GM23338 (cell line): Measurements from ENCODE around the gene CLASP2. TPM values are rescaled to one million over a fixed set of nuclear protein-coding genes. Genes with fewer than 3 reads are reported as not detected.

Source experiments
- ATAC-seq: fragments of 200-7000 bp; cut with Tn5 transposase; 3 replicates; pipeline ENCODE4 v1.9.1; 2020
- DNase-seq: peaks from one replicate; pipeline ENCODE4 v3.0.0-alpha.2; 2015; ENCODE audit warnings: low spot score
- H2AFZ ChIP-seq: fragments of 200-600 bp; sonication (generic); 2 replicates; pipeline ENCODE4 v1.8.0; 2016; ENCODE audit warnings: antibody characterized with exemption, mild to moderate bottlenecking, moderate library complexity
- H3F3A ChIP-seq: fragments of 200-600 bp; sonication (generic); replicated peaks from 2 replicates; pipeline ENCODE4 v1.8.0; 2017; ENCODE audit warnings: antibody characterized with exemption, mixed run types, low read depth
- H3K27ac ChIP-seq: fragments of 200-600 bp; sonication (generic); 2 replicates; pipeline ENCODE4 v1.6.1; 2016; ENCODE audit warnings: low read depth
- H3K27me3 ChIP-seq: fragments of 200-600 bp; sonication (generic); 2 replicates; pipeline ENCODE4 v1.8.0; 2016; ENCODE audit warnings: mild to moderate bottlenecking, mixed run types, moderate library complexity; ENCODE audit not compliant: insufficient read depth
- H3K36me3 ChIP-seq: fragments of 200-600 bp; sonication (generic); 2 replicates; pipeline ENCODE4 v1.8.0; 2016; ENCODE audit warnings: mild to moderate bottlenecking; ENCODE audit not compliant: insufficient read depth
- H3K4me1 ChIP-seq: fragments of 200-600 bp; sonication (generic); 2 replicates; pipeline ENCODE4 v1.8.0; 2016; ENCODE audit warnings: mild to moderate bottlenecking, moderate library complexity; ENCODE audit not compliant: insufficient read depth
- H3K4me2 ChIP-seq: fragments of 200-600 bp; sonication (generic); 2 replicates; pipeline ENCODE4 v1.7.1; 2017; ENCODE audit warnings: mixed run types
- H3K4me3 ChIP-seq: fragments of 200-600 bp; sonication (generic); 2 replicates; pipeline ENCODE4 v1.6.1; 2016; ENCODE audit warnings: mixed run types
- H3K79me2 ChIP-seq: fragments of 200-600 bp; sonication (generic); replicated peaks from 2 replicates; pipeline ENCODE4 v1.8.0; 2017; ENCODE audit warnings: mild to moderate bottlenecking; ENCODE audit not compliant: insufficient read depth
- H3K9me2 ChIP-seq: fragments of 200-600 bp; sonication (generic); 2 replicates; pipeline ENCODE4 v1.8.0; 2017; ENCODE audit not compliant: insufficient read depth
- H4K20me1 ChIP-seq: fragments of 200-600 bp; sonication (generic); replicated peaks from 2 replicates; pipeline ENCODE4 v1.8.0; 2017; ENCODE audit warnings: mild to moderate bottlenecking; ENCODE audit not compliant: insufficient read depth
- H3K27ac Mint-ChIP-seq: 2 replicates; pipeline ENCODE4 v1.8.0; 2020; ENCODE audit warnings: inconsistent platforms, mild to moderate bottlenecking, moderate library complexity, mixed read lengths
- H3K27me3 Mint-ChIP-seq: 3 replicates; pipeline ENCODE4 v1.8.0; 2022; ENCODE audit warnings: low read depth, mild to moderate bottlenecking, moderate library complexity, mixed read lengths, inconsistent platforms; ENCODE audit not compliant: insufficient read depth, poor library complexity
- H3K36me3 Mint-ChIP-seq: 3 replicates; pipeline ENCODE4 v1.8.0; 2021; ENCODE audit warnings: low read depth, mild to moderate bottlenecking, inconsistent platforms, moderate library complexity, mixed read lengths
- H3K4me1 Mint-ChIP-seq: 3 replicates; pipeline ENCODE4 v1.8.0; 2020; ENCODE audit warnings: mild to moderate bottlenecking, inconsistent platforms, mixed read lengths
- H3K4me3 Mint-ChIP-seq: 3 replicates; pipeline ENCODE4 v1.8.0; 2021; ENCODE audit warnings: moderate library complexity, mild to moderate bottlenecking, inconsistent platforms, mixed read lengths
- H3K9me3 Mint-ChIP-seq: 3 replicates; pipeline ENCODE4 v1.8.0; 2020; ENCODE audit warnings: moderate library complexity, mild to moderate bottlenecking, inconsistent platforms, mixed read lengths
- CREB1 ChIP-seq: fragments of 250-450 bp; sonication (Bioruptor Pico); IDR thresholded peaks from 2 replicates; pipeline ENCODE4 v1.5.0; 2020; ENCODE audit warnings: low read depth, mild to moderate bottlenecking, moderate library complexity
- CTCF ChIP-seq, 2 experiments: fragments of 200-600 bp in 1 of 2; sonication (generic) in 1 of 2; conservative IDR thresholded peaks; 2 replicates each; pipeline versions ENCODE4 v1.5.1 to v1.6.1; 2016 to 2017; ENCODE audit warnings: antibody characterized with exemption in 2 of 2, low read depth in 2 of 2, mild to moderate bottlenecking in 2 of 2, moderate library complexity in 1 of 2
- ETS1 ChIP-seq: IDR thresholded peaks from 2 replicates; pipeline ENCODE4 v1.6.1; 2016; ENCODE audit warnings: antibody characterized with exemption
- EZH2 ChIP-seq: fragments of 200-600 bp; sonication (generic); IDR thresholded peaks from one replicate; pipeline ENCODE4 v1.8.0; 2017; ENCODE audit warnings: antibody characterized with exemption, mild to moderate bottlenecking, low read depth; ENCODE audit not compliant: unreplicated experiment
- EZH2phosphoT487 ChIP-seq: fragments of 200-600 bp; sonication (generic); IDR thresholded peaks from one replicate; pipeline ENCODE4 v1.8.1; 2018; ENCODE audit warnings: antibody characterized with exemption; ENCODE audit not compliant: unreplicated experiment
- JUNB ChIP-seq: IDR thresholded peaks from one replicate; pipeline ENCODE4 v1.6.1; 2016; ENCODE audit warnings: antibody characterized with exemption; ENCODE audit not compliant: unreplicated experiment
- NANOG ChIP-seq: IDR thresholded peaks from 2 replicates; pipeline ENCODE4 v1.6.1; 2016; ENCODE audit warnings: antibody characterized with exemption, borderline replicate concordance
- POLR2AphosphoS5 ChIP-seq: IDR thresholded peaks from 2 replicates; pipeline ENCODE4 v1.6.1; 2016; ENCODE audit warnings: antibody characterized with exemption, low read depth
- REST ChIP-seq: IDR thresholded peaks from one replicate; pipeline ENCODE4 v1.6.1; 2018; ENCODE audit warnings: antibody characterized with exemption; ENCODE audit not compliant: unreplicated experiment
- STAT1 ChIP-seq: IDR thresholded peaks from one replicate; pipeline ENCODE4 v1.6.1; 2016; ENCODE audit warnings: antibody characterized with exemption; ENCODE audit not compliant: unreplicated experiment
- ZNF114 ChIP-seq: fragments of 250-450 bp; sonication (Bioruptor Pico); IDR thresholded peaks from 2 replicates; pipeline ENCODE4 v1.5.0; 2020; ENCODE audit warnings: mild to moderate bottlenecking, moderate library complexity
- ZNF331 ChIP-seq: fragments of 250-450 bp; sonication (Bioruptor Pico); IDR thresholded peaks from 2 replicates; pipeline ENCODE4 v1.5.0; 2020; ENCODE audit warnings: low read depth, mild to moderate bottlenecking, moderate library complexity
- ZNF462 ChIP-seq: fragments of 250-450 bp; sonication (Bioruptor Pico); IDR thresholded peaks from 2 replicates; pipeline ENCODE4 v1.5.0; 2020; ENCODE audit warnings: mild to moderate bottlenecking, moderate library complexity
- polyA plus RNA-seq: library from polyadenylated mRNA; unstranded; fragments of >200 nt; fragmentation: Nextera tagmentation; extraction: Ambion mirVana; gene quantifications from 2 replicates; pipeline ENCODE4 v1.2.1, GENCODE V29; 2016
- total RNA-seq: library from RNA; depleted of rRNA; stranded (reverse); fragments of >200 nt; shearing (Covaris generic); gene quantifications from 2 replicates; pipeline ENCODE4 v1.2.3, GENCODE V29; 2014

CLASP2 gene
- total and polyA plus RNA-seq, 2 experiments from 2014 or later, result 12.8 to 74.6 TPM

GRCh38 chr3:33637482-33637881 lies 80.6 kb downstream of the CLASP2 start:
- peaks cover 17% of the 10 kb centered on the region; the same call in 2 of the 3 replicates for H3K4me1 Mint-ChIP-seq
- no peak overlapping the region for H2AFZ ChIP-seq
- 0 out of 2 replicates have a peak overlapping the region, but pooled peaks have one; percentile 62 for H3K27ac Mint-ChIP-seq
- TF ChIP-seq POLR2AphosphoS5 (no peak), EZH2 (no peak), ZNF462 (CRISPR knock-in tag) (no peak), EZH2phosphoT487 (no peak), ZNF331 (CRISPR knock-in tag) (no peak), NANOG (no peak), ZNF114 (CRISPR knock-in tag) (no peak), JUNB (no peak), REST (no peak), CTCF (conservative IDR thresholded peaks at IDR 0.05; ENCODE audit: low read depth in 2 of 2) (no peak), ETS1 (no peak), CREB1 (CRISPR knock-in tag) (no peak), STAT1 (no peak)
- no peaks in the 10 kb centered on the region for H3K27me3 ChIP-seq
- H3K4me3 ChIP-seq, result no peak overlapping the region
- H3K9me3 Mint-ChIP-seq, result no peaks in the 10 kb centered on the region
- H3K36me3 Mint-ChIP-seq, result peaks cover 2% of the 10 kb centered on the region; the same call in 1 of the 3 replicates
- peaks cover 9% of the 10 kb centered on the region; the same call in 1 of the 2 replicates for H3K4me1 ChIP-seq
- no peaks in the 10 kb centered on the region; the same call in 1 of the 2 replicates for H4K20me1 ChIP-seq
- H3K79me2 ChIP-seq, result no peaks in the 10 kb centered on the region
- peak overlapping the region; percentile 66 for H3K27ac ChIP-seq
- no peaks in the 10 kb centered on the region for H3K9me2 ChIP-seq
- DNase-seq, result no peak
- peaks cover 3% of the 10 kb centered on the region for H3K27me3 Mint-ChIP-seq
- H3K4me2 ChIP-seq, result no peak overlapping the region
- no peaks in the 10 kb centered on the region for H3K36me3 ChIP-seq
- ATAC-seq, result no peak
- H3K4me3 Mint-ChIP-seq, result no peak overlapping the region
- no peaks in the 10 kb centered on the region for H3F3A ChIP-seq
